GM19099 (cell line): ENCODE measurements around the gene CDIPT.

Experiments used
- POLR2A ChIP-seq: IDR thresholded peaks from 3 replicates; pipeline ENCODE4 v1.6.1; 2011; ENCODE audit warnings: low read depth; ENCODE audit not compliant: insufficient read length; ENCODE audit errors: extremely low read depth

CDIPT gene

GRCh38 chr16:29899516-29900101 lies 36.6 kb upstream of the CDIPT start, which contains the start of gene SEZ6L2:
TSS of gene SEZ6L2 (minus strand) at chr16:29899550. CDS start at chr16:29899019, 531 bp downstream.
- no peak for TF ChIP-seq POLR2A

GRCh38 chr16:29898804-29899515 lies 35.9 kb upstream of the CDIPT start:
- no peak for TF ChIP-seq POLR2A

GRCh38 chr16:29898135-29898803 lies 35.2 kb upstream of the CDIPT start:
- TF ChIP-seq POLR2A: no peak

- TF ChIP-seq POLR2A: no peak
Observed at GRCh38 chr16:29897333-29897732, 34.3 kb upstream of the CDIPT start.

- no peak for TF ChIP-seq POLR2A
Observed at GRCh38 chr16:29896841-29897240, 33.8 kb upstream of the CDIPT start.

GRCh38 chr16:29894352-29894751 lies 31.3 kb upstream of the CDIPT start:
- TF ChIP-seq POLR2A: no peak

- TF ChIP-seq POLR2A: no peak
Observed at GRCh38 chr16:29893553-29893952, 30.5 kb upstream of the CDIPT start.

GRCh38 chr16:29892458-29892813 lies 29.4 kb upstream of the CDIPT start:
- no peak for TF ChIP-seq POLR2A

GRCh38 chr16:29891525-29892457 lies 28.8 kb upstream of the CDIPT start:
- TF ChIP-seq POLR2A: no peak

- no peak for TF ChIP-seq POLR2A
Observed at GRCh38 chr16:29883987-29884386, 21.0 kb upstream of the CDIPT start.

GRCh38 chr16:29881050-29881449 lies 18.0 kb upstream of the CDIPT start:
- no peak for TF ChIP-seq POLR2A

GRCh38 chr16:29878172-29878571 lies 15.1 kb upstream of the CDIPT start:
- TF ChIP-seq POLR2A: no peak

GRCh38 chr16:29877266-29877961 lies 14.4 kb upstream of the CDIPT start:
- TF ChIP-seq POLR2A: no peak

- no peak for TF ChIP-seq POLR2A
Observed at GRCh38 chr16:29876594-29877249, 13.7 kb upstream of the CDIPT start.
